Fibroblast of lung (primary cell): Measurements from ENCODE around the gene DIP2C. TPM values are rescaled to one million over a fixed set of nuclear protein-coding genes. Genes with fewer than 3 reads are reported as not detected.

ENCODE experiments used
- DNase-seq, 2 donors: peaks; one replicate each; pipeline versions ENCODE4 v3.0.0 to v3.0.0-alpha.2; 2010; ENCODE audit warnings: low read depth in 2 of 2
- H2AFZ ChIP-seq: 2 replicates; pipeline ENCODE4 v1.5.1; 2012; ENCODE audit warnings: low read length, control low read depth, inconsistent platforms
- H3K27ac ChIP-seq: 2 replicates; pipeline ENCODE4 v1.5.1; 2011; ENCODE audit warnings: low read length, control low read depth; ENCODE audit not compliant: insufficient read depth
- H3K27me3 ChIP-seq: 2 replicates; pipeline ENCODE4 v1.5.1; 2011; ENCODE audit warnings: mild to moderate bottlenecking, low read length; ENCODE audit not compliant: control insufficient read depth, insufficient read depth
- H3K36me3 ChIP-seq: 2 replicates; pipeline ENCODE4 v1.5.1; 2011; ENCODE audit warnings: low read length; ENCODE audit not compliant: control insufficient read depth, insufficient read depth
- H3K4me1 ChIP-seq: 2 replicates; pipeline ENCODE4 v1.5.1; 2011; ENCODE audit warnings: low read length; ENCODE audit not compliant: control insufficient read depth, insufficient read depth; ENCODE audit errors: extremely low read depth
- H3K4me2 ChIP-seq: 2 replicates; pipeline ENCODE4 v1.5.1; 2011; ENCODE audit warnings: low read length, control low read depth; ENCODE audit not compliant: insufficient read depth; ENCODE audit errors: extremely low read depth
- H3K4me3 ChIP-seq, 4 experiments: fragments of 200-600 bp in 1 of 4; sonication (generic) in 1 of 4; replicated peaks in 1 of 4; 2 replicates each; pipeline ENCODE4 v1.5.1; 2011 to 2016; ENCODE audit warnings: low read length in 4 of 4, low read depth in 3 of 4, mild to moderate bottlenecking in 3 of 4, control low read depth in 2 of 4, inconsistent platforms in 1 of 4, mixed read lengths in 1 of 4; ENCODE audit not compliant: insufficient read depth in 1 of 4; ENCODE audit errors: control extremely low read depth in 1 of 4
- H3K79me2 ChIP-seq: 2 replicates; pipeline ENCODE4 v1.5.1; 2012; ENCODE audit warnings: mild to moderate bottlenecking, low read length, inconsistent platforms; ENCODE audit not compliant: control insufficient read depth, insufficient read depth
- H3K9ac ChIP-seq: 2 replicates; pipeline ENCODE4 v1.5.1; 2011; ENCODE audit warnings: mild to moderate bottlenecking, low read length, control low read depth; ENCODE audit not compliant: insufficient read depth
- H3K9me3 ChIP-seq: 2 replicates; pipeline ENCODE4 v1.5.1; 2012; ENCODE audit warnings: low read depth, low read length; ENCODE audit not compliant: control insufficient read depth, insufficient read depth
- H4K20me1 ChIP-seq: 2 replicates; pipeline ENCODE4 v1.5.1; 2011; ENCODE audit warnings: low read length; ENCODE audit not compliant: control insufficient read depth, insufficient read depth; ENCODE audit errors: extremely low read depth
- EZH2 ChIP-seq: IDR thresholded peaks from 2 replicates; pipeline ENCODE4 v1.5.1; 2012; ENCODE audit warnings: low read length, control low read depth, mild to moderate bottlenecking; ENCODE audit errors: missing control alignments
- polyA plus RNA-seq, 2 donors: library from polyadenylated mRNA; depleted of rRNA in 1 of 2; stranded (reverse) in 1 of 2; unstranded in 1 of 2; fragments of >200 nt; gene quantifications; 2 replicates each; pipeline ENCODE4 v1.2.1, GENCODE V29; 2011 to 2012; ENCODE audit warnings: missing spikeins in 1 of 2
- total RNA-seq: library from RNA; depleted of rRNA; stranded (reverse); fragments of >200 nt; gene quantifications from 2 replicates; pipeline ENCODE4 v1.2.1, GENCODE V29; 2014
- TF ChIP-seq, protein P1 (sequence below), 2 donors: IDR thresholded peaks in 1 of 2; conservative IDR thresholded peaks in 1 of 2; 1 replicate in 1 of 2; 2 replicates in 1 of 2; pipeline ENCODE4 v1.5.1; 2011 to 2012; ENCODE audit warnings: low read length in 2 of 2, control low read depth in 1 of 2, inconsistent platforms in 1 of 2, low read depth in 1 of 2, mild to moderate bottlenecking in 1 of 2

Gene DIP2C
- total and polyA plus RNA-seq, 2 donors (not counting 1 experiment from before 2014, with no cell fraction given): 10.7 to 18.3 TPM

DNA sequence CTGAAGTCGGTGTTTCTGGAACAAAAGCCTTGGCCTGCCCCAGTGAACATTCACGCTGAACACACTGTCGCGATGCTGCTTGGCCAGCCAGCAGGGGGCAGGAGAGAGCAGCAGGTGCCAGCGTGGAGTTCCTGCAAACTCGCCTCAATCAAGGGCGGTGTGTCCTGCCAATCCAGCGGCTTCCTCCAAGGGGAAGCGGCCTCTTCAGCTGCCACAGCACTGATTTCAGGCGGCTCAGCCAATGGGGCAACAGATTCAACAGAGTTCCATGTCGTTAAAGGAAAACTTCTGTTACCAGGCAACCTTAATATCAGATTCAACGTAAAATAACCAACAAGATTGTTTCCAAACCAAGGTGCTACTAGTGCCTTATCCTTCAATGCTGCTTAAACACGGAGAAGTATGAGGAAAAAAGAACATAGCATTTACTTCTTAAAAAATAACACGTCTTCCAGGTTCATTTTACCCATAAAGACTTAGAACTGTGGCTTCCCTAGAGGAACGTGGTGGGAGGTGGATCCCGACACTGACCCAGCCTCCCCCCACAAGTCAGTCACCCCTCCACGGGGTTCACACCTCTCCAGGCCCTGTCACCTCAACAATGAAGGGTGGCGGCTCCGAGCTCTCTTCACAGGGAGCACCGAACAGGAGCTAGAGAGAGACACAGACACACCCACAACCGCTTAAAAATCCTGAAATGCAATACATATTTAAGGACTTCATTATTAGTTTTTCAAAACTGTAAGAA, 178.2 kb downstream of the DIP2C start:
- Histone ChIP-seq H2AFZ (no peak overlapping the region), H3K27me3 (no peaks in the 10 kb centered on the region), H3K9me3 (no peaks in the 10 kb centered on the region), H4K20me1 (no peaks in the 10 kb centered on the region), H3K27ac (peak overlapping the region; percentile 52), H3K36me3 (no peaks in the 10 kb centered on the region), H3K4me2 (peak overlapping the region; percentile 64), H3K79me2 (peaks cover 3% of the 10 kb centered on the region), H3K9ac (peak overlapping the region; percentile 5), H3K4me3 (no peak overlapping the region), H3K4me1 (peaks cover 6% of the 10 kb centered on the region)
- DNase-seq: peak; percentile 94 to 95
- TF ChIP-seq, protein P1, sequence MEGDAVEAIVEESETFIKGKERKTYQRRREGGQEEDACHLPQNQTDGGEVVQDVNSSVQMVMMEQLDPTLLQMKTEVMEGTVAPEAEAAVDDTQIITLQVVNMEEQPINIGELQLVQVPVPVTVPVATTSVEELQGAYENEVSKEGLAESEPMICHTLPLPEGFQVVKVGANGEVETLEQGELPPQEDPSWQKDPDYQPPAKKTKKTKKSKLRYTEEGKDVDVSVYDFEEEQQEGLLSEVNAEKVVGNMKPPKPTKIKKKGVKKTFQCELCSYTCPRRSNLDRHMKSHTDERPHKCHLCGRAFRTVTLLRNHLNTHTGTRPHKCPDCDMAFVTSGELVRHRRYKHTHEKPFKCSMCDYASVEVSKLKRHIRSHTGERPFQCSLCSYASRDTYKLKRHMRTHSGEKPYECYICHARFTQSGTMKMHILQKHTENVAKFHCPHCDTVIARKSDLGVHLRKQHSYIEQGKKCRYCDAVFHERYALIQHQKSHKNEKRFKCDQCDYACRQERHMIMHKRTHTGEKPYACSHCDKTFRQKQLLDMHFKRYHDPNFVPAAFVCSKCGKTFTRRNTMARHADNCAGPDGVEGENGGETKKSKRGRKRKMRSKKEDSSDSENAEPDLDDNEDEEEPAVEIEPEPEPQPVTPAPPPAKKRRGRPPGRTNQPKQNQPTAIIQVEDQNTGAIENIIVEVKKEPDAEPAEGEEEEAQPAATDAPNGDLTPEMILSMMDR (conservative IDR thresholded peaks at IDR 0.05 in 1 of 2, IDR thresholded peaks at IDR 0.05 in 1 of 2; ENCODE audit: low read depth in 1 of 2, low read length in 2 of 2): peak; percentile 96 to 98
- no peak for TF ChIP-seq EZH2

DNA sequence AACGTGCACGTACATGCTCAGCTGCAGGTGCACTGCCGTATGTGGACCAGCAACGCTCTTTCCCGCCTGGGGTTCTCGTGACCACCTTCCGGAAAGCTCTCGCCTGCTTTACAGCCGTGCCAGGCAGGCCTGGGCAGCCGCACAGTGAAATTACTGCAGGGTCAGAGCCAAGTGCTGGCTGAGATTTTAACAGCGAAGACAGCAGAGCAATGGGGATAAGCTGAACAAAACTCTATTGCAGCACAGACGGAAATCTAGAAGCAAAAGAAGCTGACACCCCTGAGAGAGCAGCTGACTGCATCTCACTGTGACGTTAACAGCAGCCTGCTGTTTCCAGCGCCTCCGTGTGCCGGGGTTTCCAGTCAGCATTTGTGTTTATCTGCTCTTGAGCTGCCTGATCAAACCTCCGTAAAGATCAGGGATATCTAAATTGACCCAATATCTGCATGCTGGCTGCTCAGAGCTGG, 179.0 kb downstream of the DIP2C start:
- Histone ChIP-seq H3K79me2 (peaks cover 3% of the 10 kb centered on the region), H3K4me2 (peak overlapping the region; percentile 64), H2AFZ (no peak overlapping the region), H3K27ac (peak overlapping the region; percentile 27), H3K4me3 (no peak overlapping the region), H3K27me3 (no peaks in the 10 kb centered on the region), H4K20me1 (no peaks in the 10 kb centered on the region), H3K9me3 (no peaks in the 10 kb centered on the region), H3K9ac (peak overlapping the region; percentile 16), H3K36me3 (no peaks in the 10 kb centered on the region), H3K4me1 (peaks cover 6% of the 10 kb centered on the region)
- TF ChIP-seq, protein P1 (conservative IDR thresholded peaks at IDR 0.05 in 1 of 2, IDR thresholded peaks at IDR 0.05 in 1 of 2; ENCODE audit: low read depth in 1 of 2, low read length in 2 of 2): no peak
- no peak for TF ChIP-seq EZH2
- peak in 1 of 2 donors; percentile 44 for DNase-seq

DNA sequence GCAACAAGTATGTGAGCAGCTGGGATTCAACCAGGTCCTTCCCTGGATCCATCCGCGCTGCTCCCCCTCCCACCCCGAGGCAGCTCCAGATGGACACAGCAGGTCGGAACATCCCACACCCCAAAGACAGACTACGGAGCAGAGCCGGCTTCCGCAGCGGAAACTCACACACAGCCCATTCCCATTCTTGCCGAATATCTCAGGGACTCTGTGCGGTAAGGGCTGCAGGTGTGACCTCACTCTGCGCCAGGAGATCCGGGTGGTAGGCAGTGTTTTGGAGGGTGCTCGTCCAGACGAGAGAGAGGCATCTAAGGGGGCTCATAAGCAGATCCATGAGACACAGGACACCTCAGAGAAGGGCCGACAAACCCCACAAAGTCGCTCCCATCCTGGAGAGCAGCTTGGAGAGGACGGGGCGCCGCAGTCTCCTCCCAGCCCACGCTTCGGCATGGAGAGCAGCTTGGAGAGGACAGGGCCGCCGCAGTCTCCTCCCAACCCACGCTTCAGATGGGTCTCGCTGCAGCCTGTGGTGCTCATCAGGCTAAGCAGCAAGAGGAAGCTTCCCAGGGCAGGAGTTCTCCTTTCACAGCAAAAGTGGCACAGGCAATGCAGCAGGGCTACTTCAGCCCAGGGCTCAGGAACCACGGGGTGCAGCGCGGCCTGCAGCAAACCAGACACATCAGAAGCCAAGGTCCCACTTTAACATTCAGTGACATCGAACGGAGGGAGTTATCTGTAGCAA, 179.9 kb downstream of the DIP2C start:
- Histone ChIP-seq H4K20me1 (no peaks in the 10 kb centered on the region), H3K9ac (no peak overlapping the region), H3K79me2 (peaks cover 3% of the 10 kb centered on the region), H3K27me3 (no peaks in the 10 kb centered on the region), H3K36me3 (no peaks in the 10 kb centered on the region), H3K4me1 (peaks cover 6% of the 10 kb centered on the region), H2AFZ (no peak overlapping the region), H3K27ac (no peak overlapping the region), H3K4me3 (no peak overlapping the region), H3K9me3 (no peaks in the 10 kb centered on the region), H3K4me2 (no peak overlapping the region)
- DNase-seq: no peak
- no peak for TF ChIP-seq EZH2
- TF ChIP-seq, protein P1 (conservative IDR thresholded peaks at IDR 0.05 in 1 of 2, IDR thresholded peaks at IDR 0.05 in 1 of 2; ENCODE audit: low read depth in 1 of 2, low read length in 2 of 2): no peak
